Activated naive CD8-positive, alpha-beta T cell (primary cell): Measurements from ENCODE around the gene LRRC53.

Experiments used
- H3K27ac Mint-ChIP-seq: one replicate; pipeline ENCODE4 v1.8.0; 2021; ENCODE audit warnings: mixed read lengths
- H3K27me3 Mint-ChIP-seq: one replicate; pipeline ENCODE4 v1.8.0; 2021; ENCODE audit warnings: mixed read lengths
- H3K36me3 Mint-ChIP-seq: one replicate; pipeline ENCODE4 v1.8.0; 2021; ENCODE audit warnings: mixed read lengths
- H3K4me1 Mint-ChIP-seq: one replicate; pipeline ENCODE4 v1.8.0; 2021; ENCODE audit warnings: low read depth, mixed read lengths
- H3K4me3 Mint-ChIP-seq: one replicate; pipeline ENCODE4 v1.8.0; 2021; ENCODE audit warnings: mild to moderate bottlenecking, mixed read lengths
- H3K9me3 Mint-ChIP-seq: one replicate; pipeline ENCODE4 v1.8.0; 2021; ENCODE audit warnings: low read depth, mixed read lengths

LRRC53 gene, protein sequence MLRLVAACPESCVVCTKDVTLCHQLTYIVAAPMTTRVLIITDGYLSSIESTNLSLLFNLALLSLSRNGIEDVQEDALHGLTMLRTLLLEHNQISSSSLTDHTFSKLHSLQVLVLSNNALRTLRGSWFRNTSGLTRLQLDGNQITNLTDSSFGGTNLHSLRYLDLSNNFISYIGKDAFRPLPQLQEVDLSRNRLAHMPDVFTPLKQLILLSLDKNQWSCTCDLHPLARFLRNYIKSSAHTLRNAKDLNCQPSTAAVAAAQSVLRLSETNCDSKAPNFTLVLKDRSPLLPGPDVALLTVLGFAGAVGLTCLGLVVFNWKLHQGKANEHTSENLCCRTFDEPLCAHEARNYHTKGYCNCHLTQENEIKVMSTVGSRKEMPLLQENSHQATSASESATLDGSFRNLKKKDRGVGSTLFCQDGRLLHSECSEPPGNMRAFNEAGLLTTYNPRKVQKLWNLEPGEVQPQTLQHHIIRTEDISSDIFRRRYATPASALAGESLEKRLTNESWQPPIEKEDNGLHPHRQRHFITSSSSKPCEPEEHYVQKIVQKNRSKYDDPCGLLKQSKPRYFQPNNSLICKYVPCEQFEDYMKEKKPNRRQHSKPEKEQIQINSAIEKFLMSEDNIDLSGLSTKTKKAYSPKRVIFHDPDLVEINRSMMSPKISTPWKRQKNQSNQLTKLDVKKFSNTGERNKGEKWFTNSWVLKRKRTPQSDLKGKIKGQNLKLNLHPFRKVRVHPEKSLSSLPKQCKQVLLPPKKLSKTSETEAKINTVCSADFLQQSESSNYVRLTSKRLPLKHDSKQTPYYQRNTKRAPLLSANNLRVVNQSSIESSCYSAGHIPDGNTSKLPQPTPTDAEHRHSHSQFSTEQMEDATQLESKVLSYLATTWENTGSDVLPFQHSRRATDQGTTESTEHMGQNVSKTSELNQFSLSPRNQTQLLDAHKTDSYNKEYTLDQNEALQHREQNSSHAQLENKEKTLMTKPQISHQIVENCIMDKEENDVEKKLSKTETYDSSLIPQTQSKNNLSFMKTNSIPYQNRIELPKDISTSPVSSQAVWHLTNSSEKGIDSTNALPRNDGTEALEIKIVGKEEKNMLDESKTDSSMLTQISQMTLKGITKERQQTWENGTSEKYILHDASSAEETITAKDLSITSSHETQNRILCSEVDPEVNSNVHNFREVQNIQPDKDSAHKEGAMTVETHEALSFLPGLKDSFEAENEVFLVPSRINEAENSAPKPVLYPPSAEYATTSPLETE

DNA sequence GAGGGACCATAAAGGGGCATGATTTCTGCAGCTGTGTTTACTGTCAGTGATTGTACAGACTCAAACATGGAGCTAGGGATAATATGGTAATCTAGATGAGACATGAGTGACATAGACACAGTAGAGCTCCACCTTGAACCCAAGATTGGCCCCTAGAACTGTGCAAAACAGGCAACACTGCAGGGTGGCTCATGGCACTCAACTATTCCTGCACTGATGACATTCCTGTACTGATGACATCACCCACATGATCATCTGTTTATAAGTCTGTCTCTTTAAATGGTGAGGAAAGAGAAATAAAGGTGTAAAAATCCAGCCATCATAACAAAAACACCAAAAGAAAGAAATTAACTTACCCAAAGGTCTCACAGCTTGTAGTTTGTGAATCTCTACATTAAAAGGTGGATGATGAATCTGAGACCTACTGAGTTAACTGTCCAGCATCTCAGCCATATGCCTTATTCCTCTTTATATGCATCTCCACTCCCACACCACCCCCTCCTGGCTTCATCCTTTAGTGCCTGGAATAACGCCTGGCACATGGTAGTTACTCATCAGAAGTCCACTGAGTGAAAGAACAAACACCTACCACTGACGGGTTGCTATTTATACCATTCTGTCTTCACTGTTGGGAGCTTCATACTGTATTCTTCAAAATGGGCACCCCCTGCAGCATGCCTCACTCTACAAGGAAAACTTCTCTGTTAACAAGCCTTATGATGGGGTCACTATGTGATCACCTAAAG, at the start of gene LRRC53:
Gene LRRC53 (minus strand): TSS at position 442 of the 746 bp plus-strand sequence. CDS start 29,262 bp downstream, outside the sequence.
- no peak within 1 kb of the TSS for H3K4me3 Mint-ChIP-seq
- no peaks in the 10 kb centered on the region for H3K4me1 Mint-ChIP-seq
- no peak within 1 kb of the TSS for H3K27ac Mint-ChIP-seq
- no peaks in the 10 kb centered on the region for H3K9me3 Mint-ChIP-seq
- peaks cover 1% of the 10 kb centered on the region for H3K27me3 Mint-ChIP-seq
- no peaks in the 10 kb centered on the region for H3K36me3 Mint-ChIP-seq

DNA sequence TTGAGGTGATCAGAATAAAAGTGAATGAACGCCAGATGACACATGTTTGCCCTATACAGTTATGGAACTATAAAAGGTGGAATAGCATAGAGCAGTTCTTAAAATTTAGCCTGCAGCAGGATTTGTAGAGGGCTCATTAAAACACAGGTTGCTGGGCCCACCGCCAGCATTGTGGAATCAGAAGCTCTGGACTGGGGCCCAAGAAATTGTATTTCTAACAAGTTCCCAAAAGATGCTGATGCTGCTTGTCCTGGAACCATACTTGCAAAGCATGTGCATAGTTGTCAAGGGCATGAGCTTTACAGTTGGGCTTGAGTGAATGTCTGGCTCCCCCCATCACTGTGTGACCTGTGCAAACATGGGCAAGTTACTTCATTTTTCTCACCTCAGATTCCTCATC, 37.5 kb upstream of the LRRC53 start:
- Mint-ChIP-seq H3K27ac (no peak overlapping the region), H3K27me3 (peaks cover 6% of the 10 kb centered on the region), H3K9me3 (no peaks in the 10 kb centered on the region), H3K4me3 (no peak overlapping the region), H3K36me3 (no peaks in the 10 kb centered on the region), H3K4me1 (no peaks in the 10 kb centered on the region)

DNA sequence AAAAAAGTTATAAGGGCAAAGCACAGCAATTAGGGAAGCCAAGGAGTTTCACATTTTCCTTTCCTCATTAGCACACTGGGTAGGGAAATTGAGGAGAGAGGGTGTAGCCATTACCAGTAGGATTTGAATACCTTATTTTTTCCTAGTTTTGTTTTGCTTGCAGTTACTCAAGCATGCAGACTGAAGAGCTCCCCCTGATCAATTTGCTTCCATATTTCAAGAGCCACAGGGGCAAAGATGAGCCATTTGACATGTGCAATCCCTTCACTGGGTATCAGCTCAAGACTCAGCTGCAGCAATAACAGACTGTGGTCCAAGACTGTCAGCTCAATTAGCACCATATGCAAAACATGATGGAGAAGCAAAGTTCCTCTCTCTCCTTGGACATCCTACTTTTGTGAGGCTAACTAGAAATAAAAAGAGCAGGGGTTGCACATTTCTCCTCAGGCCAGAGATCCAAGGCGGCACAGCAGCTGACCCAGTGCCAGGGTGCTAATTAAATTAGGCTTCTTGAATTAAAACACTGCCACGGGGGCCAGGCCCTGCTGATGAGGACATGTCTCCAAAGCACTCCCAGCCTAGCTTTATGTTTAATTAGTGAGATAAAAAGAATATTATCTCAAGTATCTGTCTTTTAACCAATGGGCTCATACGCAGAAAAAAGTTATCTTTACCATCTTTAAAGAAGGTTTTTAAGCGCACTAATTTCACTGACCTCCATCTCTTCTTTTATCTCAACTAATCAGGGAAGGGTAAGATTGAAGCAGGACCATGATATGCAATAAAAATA, 36.7 kb upstream of the LRRC53 start:
- no peaks in the 10 kb centered on the region for H3K4me1 Mint-ChIP-seq
- peaks cover 6% of the 10 kb centered on the region for H3K27me3 Mint-ChIP-seq
- H3K27ac Mint-ChIP-seq, result no peak overlapping the region
- H3K9me3 Mint-ChIP-seq, result no peaks in the 10 kb centered on the region
- no peaks in the 10 kb centered on the region for H3K36me3 Mint-ChIP-seq
- no peak overlapping the region for H3K4me3 Mint-ChIP-seq

DNA sequence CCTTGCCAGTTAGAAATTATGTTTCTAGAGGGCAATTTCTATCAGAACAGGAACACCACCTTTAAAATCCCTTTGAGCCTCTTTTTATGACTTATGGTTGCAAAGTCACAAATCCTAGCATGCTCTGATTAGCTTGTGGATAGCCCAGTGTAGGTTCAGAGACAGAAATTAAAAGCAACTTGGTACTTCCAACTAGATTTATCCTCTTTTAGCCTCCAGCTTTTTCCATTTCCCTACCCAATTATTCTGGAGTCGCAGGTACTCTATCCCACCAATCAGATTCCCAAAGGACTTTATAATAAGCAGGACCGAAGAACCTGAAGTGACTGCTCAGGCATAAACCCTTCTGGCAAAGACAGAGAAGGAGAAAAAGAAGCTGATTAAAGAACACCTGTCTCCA, 33.4 kb upstream of the LRRC53 start:
- no peaks in the 10 kb centered on the region for H3K9me3 Mint-ChIP-seq
- H3K4me3 Mint-ChIP-seq, result no peak overlapping the region
- no peaks in the 10 kb centered on the region for H3K36me3 Mint-ChIP-seq
- H3K27me3 Mint-ChIP-seq, result peaks cover 4% of the 10 kb centered on the region
- H3K27ac Mint-ChIP-seq, result no peak overlapping the region
- no peaks in the 10 kb centered on the region for H3K4me1 Mint-ChIP-seq

DNA sequence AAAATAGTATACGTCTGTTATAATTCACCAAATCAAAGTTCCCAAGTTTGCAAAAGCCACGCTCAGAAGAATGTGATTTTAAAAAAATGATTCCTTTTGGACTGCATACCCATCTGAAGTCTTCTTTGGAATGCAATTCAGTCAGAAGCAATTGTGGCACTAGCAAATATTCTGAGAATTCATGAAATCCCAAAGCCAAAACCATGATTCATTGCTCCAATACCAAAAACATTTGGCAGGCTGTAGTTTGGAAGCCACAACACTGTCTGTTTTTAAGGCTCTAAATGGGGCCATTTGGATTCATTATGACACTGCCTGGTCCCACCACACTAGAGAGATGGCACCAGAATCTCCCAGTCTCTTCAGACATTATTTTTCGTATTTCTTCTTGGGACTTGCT, 21.8 kb upstream of the LRRC53 start:
- H3K27me3 Mint-ChIP-seq, result no peaks in the 10 kb centered on the region
- no peak overlapping the region for H3K27ac Mint-ChIP-seq
- no peaks in the 10 kb centered on the region for H3K9me3 Mint-ChIP-seq
- no peaks in the 10 kb centered on the region for H3K36me3 Mint-ChIP-seq
- H3K4me3 Mint-ChIP-seq, result no peak overlapping the region
- H3K4me1 Mint-ChIP-seq, result no peaks in the 10 kb centered on the region

DNA sequence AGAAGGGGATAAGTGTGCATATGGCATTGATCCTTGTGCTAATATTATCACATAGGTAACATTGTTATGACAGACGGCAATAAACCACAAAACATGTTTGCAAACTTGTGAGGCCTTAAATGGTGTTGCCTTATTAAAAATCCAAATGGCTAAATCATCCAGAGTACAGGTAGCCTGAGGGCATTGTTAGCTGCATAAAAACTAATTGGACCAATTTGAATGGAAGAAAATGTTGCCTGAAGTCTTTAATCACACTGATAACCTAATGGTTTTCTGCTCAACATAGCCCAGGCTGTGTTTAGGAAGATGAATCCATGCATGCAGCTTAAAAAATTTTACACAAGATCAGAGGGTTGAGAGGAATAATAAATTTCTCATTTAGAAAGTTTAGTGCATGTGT, 19.4 kb upstream of the LRRC53 start:
- Mint-ChIP-seq H3K4me3 (no peak overlapping the region), H3K27ac (no peak overlapping the region), H3K9me3 (no peaks in the 10 kb centered on the region), H3K36me3 (no peaks in the 10 kb centered on the region), H3K27me3 (no peaks in the 10 kb centered on the region), H3K4me1 (no peaks in the 10 kb centered on the region)

DNA sequence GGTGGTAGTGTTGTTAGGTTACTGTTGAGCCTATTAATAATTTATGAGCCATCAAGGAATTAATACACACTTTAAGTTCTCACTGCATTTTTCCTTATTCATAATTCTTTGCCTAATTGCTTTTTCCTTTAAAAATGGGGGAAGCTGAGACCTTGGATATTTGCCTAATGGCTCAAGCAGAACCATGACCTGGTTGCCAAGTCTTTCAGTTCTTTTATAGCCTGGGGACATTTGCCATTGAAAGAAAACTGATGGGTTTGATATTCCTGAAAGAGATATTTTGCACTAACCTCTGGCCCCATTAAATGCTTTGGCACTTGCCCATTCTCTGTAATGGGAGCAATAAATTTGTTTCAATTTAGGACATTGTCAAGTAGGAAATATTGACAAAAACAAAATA, 18.5 kb upstream of the LRRC53 start:
- no peaks in the 10 kb centered on the region for H3K9me3 Mint-ChIP-seq

DNA sequence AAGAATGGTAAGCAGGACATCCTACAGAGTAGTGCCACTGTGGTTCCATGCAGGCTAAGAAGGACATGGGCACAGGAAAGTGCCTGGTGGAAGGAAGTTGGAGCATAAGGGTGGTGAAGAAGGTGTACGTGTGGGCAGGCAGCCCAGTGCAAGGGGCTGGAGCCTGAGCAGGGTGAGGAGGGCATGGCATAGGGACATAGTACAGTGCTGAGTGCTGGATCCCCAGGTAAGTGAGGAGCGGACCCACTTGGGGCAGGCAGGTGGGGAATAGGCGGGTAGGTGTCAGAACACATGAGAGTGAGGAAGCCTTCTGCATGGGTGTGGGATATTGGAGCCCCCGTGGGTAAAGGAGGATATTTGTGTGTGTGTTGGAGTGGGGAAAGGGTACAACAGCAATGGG, 15.7 kb upstream of the LRRC53 start:
- H3K9me3 Mint-ChIP-seq, result no peaks in the 10 kb centered on the region
- H3K36me3 Mint-ChIP-seq, result no peaks in the 10 kb centered on the region
- H3K4me3 Mint-ChIP-seq, result no peak overlapping the region
- no peak overlapping the region for H3K27ac Mint-ChIP-seq
- H3K4me1 Mint-ChIP-seq, result no peaks in the 10 kb centered on the region
- peaks cover 2% of the 10 kb centered on the region for H3K27me3 Mint-ChIP-seq

More for the DNA sequence above, 18.5 kb upstream of the LRRC53 start:
- Mint-ChIP-seq H3K27ac (no peak overlapping the region), H3K27me3 (no peaks in the 10 kb centered on the region), H3K36me3 (no peaks in the 10 kb centered on the region), H3K4me1 (no peaks in the 10 kb centered on the region), H3K4me3 (no peak overlapping the region)

DNA sequence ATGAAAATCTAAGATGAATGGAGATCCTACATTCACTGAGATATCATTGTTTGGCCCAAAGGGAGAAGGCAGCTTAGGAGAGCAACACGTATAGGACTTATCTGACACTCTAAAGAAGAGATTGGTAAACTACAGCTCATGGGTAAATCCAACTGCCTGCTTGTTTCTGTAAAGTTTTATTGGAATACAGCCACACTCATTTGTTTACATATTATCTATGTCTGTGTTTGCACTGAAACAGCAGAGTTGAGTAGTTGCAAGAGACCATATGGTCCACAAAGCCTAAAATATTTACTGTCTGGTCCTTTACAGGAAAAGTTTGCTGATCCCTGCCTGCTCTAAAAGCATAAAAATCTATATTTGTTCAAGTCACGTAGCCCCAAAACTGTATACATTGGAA, 14.3 kb upstream of the LRRC53 start:
- Mint-ChIP-seq H3K4me1 (no peaks in the 10 kb centered on the region), H3K4me3 (no peak overlapping the region), H3K27ac (no peak overlapping the region), H3K27me3 (peaks cover 2% of the 10 kb centered on the region), H3K36me3 (no peaks in the 10 kb centered on the region), H3K9me3 (no peaks in the 10 kb centered on the region)

DNA sequence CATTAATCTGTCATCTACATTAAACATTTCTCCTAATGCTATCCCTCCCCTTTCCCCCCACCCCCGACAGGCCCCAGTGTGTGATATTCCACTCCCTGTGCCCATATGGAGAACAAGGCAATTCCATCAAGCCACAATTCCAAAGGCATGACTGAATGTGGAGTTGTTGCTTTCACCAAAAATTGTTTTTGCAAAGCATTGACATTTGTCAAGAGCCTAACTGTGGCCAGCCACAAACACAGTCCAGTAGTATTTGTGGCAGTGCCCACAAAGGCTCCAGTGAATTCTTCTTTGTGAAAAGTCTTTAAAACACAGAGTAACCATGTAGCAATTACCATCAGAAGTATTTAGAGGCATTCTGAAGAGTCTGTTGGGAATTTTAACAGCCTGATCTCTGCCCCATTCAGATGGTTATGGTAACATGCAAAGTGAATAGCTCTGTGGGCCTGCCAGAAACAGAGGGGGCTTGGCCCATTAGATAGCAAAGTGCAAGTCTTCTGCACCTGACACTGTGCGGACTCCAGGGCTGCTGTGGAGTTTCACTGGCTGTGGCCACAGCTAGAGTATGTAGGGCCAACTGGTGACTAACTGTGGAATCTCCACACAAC, 11.6 kb upstream of the LRRC53 start:
- peaks cover 3% of the 10 kb centered on the region for H3K27me3 Mint-ChIP-seq
- no peak overlapping the region for H3K27ac Mint-ChIP-seq
- H3K4me3 Mint-ChIP-seq, result no peak overlapping the region
- H3K36me3 Mint-ChIP-seq, result no peaks in the 10 kb centered on the region
- no peaks in the 10 kb centered on the region for H3K4me1 Mint-ChIP-seq
- no peaks in the 10 kb centered on the region for H3K9me3 Mint-ChIP-seq

DNA sequence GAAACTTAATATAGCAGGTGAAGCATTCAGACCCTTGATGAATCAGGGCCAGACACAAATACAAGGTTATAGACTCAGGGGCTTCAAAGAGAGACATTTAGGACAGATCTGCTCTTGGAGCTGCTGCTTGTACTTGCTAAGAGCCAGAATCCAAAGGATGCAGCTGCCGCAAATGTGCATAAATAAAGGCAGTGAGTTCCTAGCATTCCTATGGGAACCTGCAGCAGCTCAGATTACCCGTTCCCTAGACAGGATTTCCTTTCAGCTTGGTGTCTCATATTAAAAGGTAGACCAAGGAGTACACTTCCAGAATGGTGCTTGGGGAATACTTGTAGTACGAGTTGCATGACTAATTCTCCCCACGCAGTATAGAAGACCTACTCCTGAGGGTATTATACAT, 9.7 kb upstream of the LRRC53 start:
- Mint-ChIP-seq H3K4me1 (no peaks in the 10 kb centered on the region), H3K27me3 (peaks cover 3% of the 10 kb centered on the region), H3K9me3 (no peaks in the 10 kb centered on the region), H3K27ac (no peak overlapping the region), H3K4me3 (no peak overlapping the region), H3K36me3 (no peaks in the 10 kb centered on the region)

DNA sequence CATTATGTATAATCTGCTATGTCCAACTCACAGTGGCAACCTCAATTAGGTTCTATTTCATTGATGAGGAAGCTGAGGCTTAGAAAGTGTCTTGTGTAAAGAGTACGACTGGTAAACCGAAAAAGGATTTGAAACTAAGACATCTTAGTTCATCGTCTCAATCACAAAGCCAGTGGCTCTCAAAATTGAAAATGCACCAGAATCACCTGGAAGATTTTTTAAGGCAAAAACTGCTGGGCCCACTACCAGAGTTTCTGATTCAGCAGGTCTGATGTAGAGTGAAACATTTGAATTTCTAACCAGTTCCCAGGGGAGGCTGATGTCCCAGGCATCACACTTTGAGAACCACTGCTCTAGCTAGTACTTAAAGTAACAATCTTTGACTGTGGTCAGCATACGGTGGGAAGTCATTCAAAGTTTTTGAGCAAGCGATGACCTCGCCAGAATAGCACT, 5.2 kb upstream of the LRRC53 start:
- no peak overlapping the region for H3K27ac Mint-ChIP-seq
- H3K36me3 Mint-ChIP-seq, result no peaks in the 10 kb centered on the region
- H3K4me1 Mint-ChIP-seq, result no peaks in the 10 kb centered on the region
- H3K9me3 Mint-ChIP-seq, result no peaks in the 10 kb centered on the region
- peaks cover 3% of the 10 kb centered on the region for H3K27me3 Mint-ChIP-seq
- no peak overlapping the region for H3K4me3 Mint-ChIP-seq

DNA sequence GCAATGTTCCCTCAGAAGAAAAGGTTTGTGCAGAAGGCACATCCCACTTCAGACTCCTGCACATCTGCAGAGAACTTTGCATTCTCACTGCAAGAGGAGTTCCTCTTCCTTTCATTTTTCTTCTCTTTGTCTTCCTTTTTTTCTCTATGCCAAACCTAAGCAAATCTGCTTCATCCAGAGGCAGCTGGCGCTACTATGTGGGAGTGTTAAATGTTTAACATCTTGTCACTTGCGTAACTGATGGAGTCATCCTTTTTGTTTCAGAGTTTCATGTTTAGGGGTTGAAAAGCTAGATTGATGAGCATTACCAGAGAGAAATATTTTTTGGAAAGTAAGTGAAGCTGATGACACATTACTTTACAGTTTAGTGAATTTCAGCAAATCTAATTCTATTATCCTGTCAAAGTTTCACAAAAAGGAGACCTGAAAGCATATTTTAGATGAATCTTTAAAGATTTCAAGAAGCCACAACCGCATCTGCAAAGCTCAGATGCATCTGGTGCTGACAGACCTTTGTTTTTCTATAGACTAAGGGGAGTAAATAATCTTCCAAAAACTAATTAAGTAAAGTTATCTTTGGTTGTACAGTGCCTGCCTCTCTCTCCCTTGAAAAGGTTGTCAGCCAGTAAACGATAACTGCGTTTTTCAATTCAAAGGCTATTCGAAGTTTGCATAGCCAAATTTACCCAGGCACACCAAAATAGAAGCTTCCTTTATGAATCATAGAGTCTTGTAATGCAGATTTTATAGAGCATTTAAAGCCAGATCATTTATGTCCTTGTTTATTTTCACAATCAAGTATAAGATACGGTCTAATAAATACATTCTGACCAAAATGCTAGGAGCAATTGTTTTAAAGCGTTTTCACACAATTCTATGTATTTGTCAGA, 1.2 kb upstream of the LRRC53 start:
- H3K27ac Mint-ChIP-seq, result no peak overlapping the region
- no peaks in the 10 kb centered on the region for H3K9me3 Mint-ChIP-seq
- no peaks in the 10 kb centered on the region for H3K4me1 Mint-ChIP-seq
- no peaks in the 10 kb centered on the region for H3K36me3 Mint-ChIP-seq
- H3K4me3 Mint-ChIP-seq, result no peak overlapping the region
- peaks cover 1% of the 10 kb centered on the region for H3K27me3 Mint-ChIP-seq
